HEK293 (cell line): ENCODE results near the gene RGS5.

Experiments
- CTCF ChIA-PET: fragments of 350-600 bp; formaldehyde crosslinking; extraction: SDS; loops from one replicate; lab custom pipeline; 2021; ENCODE audit warnings: antibody characterized with exemption; lab: Yijun Ruan, JAX
- POLR2A ChIA-PET: fragments of 300-600 bp; formaldehyde crosslinking; extraction: SDS; loops from one replicate; lab custom pipeline; 2020; ENCODE audit warnings: antibody characterized with exemption, inconsistent platforms; lab: Yijun Ruan, JAX
- H3K27ac ChIP-seq: fragments of 200-500 bp; sonication (Bioruptor generic); 2 replicates; pipeline ENCODE4 v1.5.1; 2014; ENCODE audit warnings: low read depth, low read length, control low read depth, inconsistent platforms; ENCODE audit errors: extremely low read depth
- H3K36me3 ChIP-seq, 2 experiments: fragments of 200-500 bp in 1 of 2; sonication (Bioruptor generic) in 1 of 2; 1 replicate in 1 of 2; 2 replicates in 1 of 2; pipeline ENCODE4 v1.5.1; 2014 to 2017; ENCODE audit warnings: inconsistent platforms in 2 of 2, low read length in 2 of 2; ENCODE audit not compliant: control insufficient read depth in 2 of 2, insufficient read depth in 1 of 2
- H3K4me1 ChIP-seq: fragments of 200-500 bp; sonication (Bioruptor generic); 2 replicates; pipeline ENCODE4 v1.5.1; 2014; ENCODE audit warnings: mild to moderate bottlenecking, low read length, inconsistent platforms; ENCODE audit not compliant: control insufficient read depth, insufficient read depth
- H3K4me3 ChIP-seq: 2 replicates; pipeline ENCODE4 v1.5.1; 2011; ENCODE audit warnings: low read depth, mild to moderate bottlenecking, control low read depth, low read length, moderate library complexity
- H3K9me3 ChIP-seq: fragments of 200-500 bp; sonication (Bioruptor generic); 2 replicates; pipeline ENCODE4 v1.5.1; 2014; ENCODE audit warnings: low read depth, low read length, inconsistent platforms; ENCODE audit not compliant: control insufficient read depth, insufficient read depth
- BCL11B ChIP-seq: fragments of 450-650 bp; formaldehyde crosslinking; IDR thresholded peaks from 2 replicates; pipeline ENCODE4 v1.5.1; 2016; ENCODE audit warnings: low read depth, missing biosample characterization, missing genetic modification characterization
- HOXA7 ChIP-seq: sonication (generic); formaldehyde crosslinking; IDR thresholded peaks from 2 replicates; pipeline ENCODE4 v1.8.1; 2022; ENCODE audit warnings: missing genetic modification reagents, borderline replicate concordance
- IKZF3 ChIP-seq: fragments of 450-650 bp; IDR thresholded peaks from 2 replicates; pipeline ENCODE4 v1.5.0; 2018; ENCODE audit warnings: missing biosample characterization, mild to moderate bottlenecking, missing genetic modification characterization, moderate library complexity
- SCRT1 ChIP-seq: fragments of 450-650 bp; formaldehyde crosslinking; IDR thresholded peaks from 2 replicates; pipeline ENCODE4 v1.5.1; 2016; ENCODE audit warnings: missing biosample characterization, missing genetic modification characterization, borderline replicate concordance
- TRIM28 ChIP-seq: IDR thresholded peaks from 2 replicates; pipeline ENCODE4 v1.6.1; 2011; ENCODE audit warnings: low read length, control low read depth, borderline replicate concordance
- ZBTB17 ChIP-seq: fragments of 450-650 bp; formaldehyde crosslinking; IDR thresholded peaks from 2 replicates; pipeline ENCODE4 v1.5.1; 2016; ENCODE audit warnings: missing biosample characterization, missing genetic modification characterization
- ZBTB21 ChIP-seq: fragments of 450-650 bp; formaldehyde crosslinking; IDR thresholded peaks from 2 replicates; pipeline ENCODE4 v1.5.1; 2017; ENCODE audit warnings: missing biosample characterization, missing genetic modification characterization
- ZFP37 ChIP-seq: fragments of 450-650 bp; formaldehyde crosslinking; IDR thresholded peaks from 2 replicates; pipeline ENCODE4 v1.5.1; 2016; ENCODE audit warnings: missing biosample characterization, missing genetic modification characterization
- ZNF112 ChIP-seq: fragments of 450-650 bp; formaldehyde crosslinking; IDR thresholded peaks from 2 replicates; pipeline ENCODE4 v1.5.0; 2017; ENCODE audit warnings: missing biosample characterization, missing genetic modification characterization
- ZNF132 ChIP-seq: fragments of 450-650 bp; formaldehyde crosslinking; IDR thresholded peaks from 2 replicates; pipeline ENCODE4 v1.5.1; 2017; ENCODE audit warnings: missing biosample characterization, missing genetic modification characterization, borderline replicate concordance
- ZNF19 ChIP-seq: fragments of 450-650 bp; formaldehyde crosslinking; IDR thresholded peaks from 2 replicates; pipeline ENCODE4; 2016; ENCODE audit warnings: missing biosample characterization, missing genetic modification characterization, low read depth
- ZNF239 ChIP-seq: fragments of 450-650 bp; formaldehyde crosslinking; IDR thresholded peaks from 2 replicates; pipeline ENCODE4 v1.5.1; 2016; ENCODE audit warnings: missing biosample characterization, missing genetic modification characterization
- ZNF248 ChIP-seq: fragments of 450-650 bp; formaldehyde crosslinking; IDR thresholded peaks from 2 replicates; pipeline ENCODE4 v1.5.1; 2017; ENCODE audit warnings: missing biosample characterization, missing genetic modification characterization
- ZNF366 ChIP-seq: fragments of 450-650 bp; formaldehyde crosslinking; conservative IDR thresholded peaks from 2 replicates; pipeline ENCODE4 v1.5.1; 2016; ENCODE audit warnings: missing biosample characterization, missing genetic modification characterization
- ZNF48 ChIP-seq: fragments of 450-650 bp; formaldehyde crosslinking; IDR thresholded peaks from 2 replicates; pipeline ENCODE4 v1.5.1; 2016; ENCODE audit warnings: missing biosample characterization, missing genetic modification characterization
- ZNF560 ChIP-seq: fragments of 450-650 bp; formaldehyde crosslinking; IDR thresholded peaks from 2 replicates; pipeline ENCODE4 v1.5.1; 2017; ENCODE audit warnings: missing biosample characterization, missing genetic modification characterization, borderline replicate concordance
- ZNF623 ChIP-seq: fragments of 450-650 bp; formaldehyde crosslinking; IDR thresholded peaks from 2 replicates; pipeline ENCODE4 v1.5.1; 2016; ENCODE audit warnings: missing biosample characterization, missing genetic modification characterization
- ZNF624 ChIP-seq: fragments of 450-650 bp; formaldehyde crosslinking; IDR thresholded peaks from 2 replicates; pipeline ENCODE4 v1.5.1; 2017; ENCODE audit warnings: missing biosample characterization, missing genetic modification characterization
- ZNF626 ChIP-seq: fragments of 450-650 bp; sonication (Bioruptor Pico); formaldehyde crosslinking; IDR thresholded peaks from 2 replicates; pipeline ENCODE4 v1.5.1; 2018; ENCODE audit warnings: missing biosample characterization, missing genetic modification characterization, inconsistent platforms
- ZNF747 ChIP-seq: fragments of 450-650 bp; formaldehyde crosslinking; IDR thresholded peaks from 2 replicates; pipeline ENCODE4 v1.5.1; 2016; ENCODE audit warnings: missing biosample characterization, missing genetic modification characterization
- ZNF777 ChIP-seq: fragments of 450-650 bp; formaldehyde crosslinking; IDR thresholded peaks from 2 replicates; pipeline ENCODE4 v1.5.1; 2017; ENCODE audit warnings: missing biosample characterization, missing genetic modification characterization, borderline replicate concordance
- TF ChIP-seq, protein P1 (sequence below): fragments of 450-650 bp; formaldehyde crosslinking; IDR thresholded peaks from 2 replicates; pipeline ENCODE4 v1.5.1; 2016; ENCODE audit warnings: missing biosample characterization, missing genetic modification characterization
- TF ChIP-seq, protein P2 (sequence below): fragments of 450-650 bp; formaldehyde crosslinking; IDR thresholded peaks from 2 replicates; pipeline ENCODE4 v1.5.1; 2017; ENCODE audit warnings: missing biosample characterization, missing genetic modification characterization
- TF ChIP-seq, protein P3 (sequence below): fragments of 450-650 bp; formaldehyde crosslinking; IDR thresholded peaks from 2 replicates; pipeline ENCODE4 v1.5.1; 2016; ENCODE audit warnings: missing biosample characterization, missing genetic modification characterization
- TF ChIP-seq, protein P4 (sequence below): fragments of 450-650 bp; formaldehyde crosslinking; IDR thresholded peaks from 2 replicates; pipeline ENCODE4 v1.5.1; 2016; ENCODE audit warnings: missing biosample characterization, missing genetic modification characterization

RGS5 gene, protein sequence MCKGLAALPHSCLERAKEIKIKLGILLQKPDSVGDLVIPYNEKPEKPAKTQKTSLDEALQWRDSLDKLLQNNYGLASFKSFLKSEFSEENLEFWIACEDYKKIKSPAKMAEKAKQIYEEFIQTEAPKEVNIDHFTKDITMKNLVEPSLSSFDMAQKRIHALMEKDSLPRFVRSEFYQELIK

DNA sequence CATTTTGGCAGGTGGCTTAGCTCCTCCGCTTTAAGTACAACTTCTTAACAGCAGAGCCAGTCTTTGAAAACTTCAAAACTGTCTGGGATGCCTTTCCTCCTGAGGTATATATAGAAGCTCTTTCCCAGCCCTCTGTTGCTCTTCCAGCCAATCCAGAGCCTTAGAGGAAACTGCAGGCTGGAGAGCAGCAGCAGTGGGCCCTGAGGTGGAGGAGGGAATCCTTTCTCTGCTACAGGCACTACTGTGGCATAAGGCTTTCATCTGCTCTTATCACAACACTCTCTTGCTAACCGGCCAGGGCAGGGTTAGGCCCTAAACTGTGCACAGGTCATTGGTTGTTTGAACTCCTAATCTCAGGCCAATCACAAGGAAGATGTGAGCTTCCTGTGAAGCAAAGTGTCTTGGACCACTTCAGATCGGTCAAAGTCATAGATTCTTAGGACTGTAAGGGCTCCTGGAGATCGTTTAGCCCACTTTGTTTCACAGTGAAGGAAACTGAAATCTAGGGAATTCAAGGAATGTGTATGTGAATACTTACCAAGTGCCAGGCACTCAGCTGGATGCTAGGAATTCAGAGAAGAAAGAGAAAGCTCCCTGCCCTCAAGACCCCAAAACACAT, at the start of gene RGS5:
Gene RGS5, minus strand, starts transcription at position 84 of the 619 bp plus-strand sequence. Its CDS starts 81 bp downstream, at position 3.
- Histone ChIP-seq H3K27ac (no peak within 1 kb of the TSS), H3K4me1 (no peaks in the 10 kb centered on the region), H3K36me3 (no peaks in the 10 kb centered on the region), H3K4me3 (no peak within 1 kb of the TSS), H3K9me3 (no peaks in the 10 kb centered on the region)
- ChIA-PET POLR2A (no interaction called here), CTCF (interaction anchor here (0.8 to 1.3 kb wide), 2 partner anchors 11 to 28 kb away, joined by 3 to 6 read pairs; no protein-coding TSS in a partner anchor)
- TF ChIP-seq BCL11B: no peak
- TF ChIP-seq ZNF747 (tag by site-specific recombination): no peak
- TF ChIP-seq ZNF48 (tag by site-specific recombination): no peak
- TF ChIP-seq ZBTB21 (tag by site-specific recombination): no peak
- no peak for TF ChIP-seq ZNF366 (tag by site-specific recombination)
- TF ChIP-seq, protein P1, sequence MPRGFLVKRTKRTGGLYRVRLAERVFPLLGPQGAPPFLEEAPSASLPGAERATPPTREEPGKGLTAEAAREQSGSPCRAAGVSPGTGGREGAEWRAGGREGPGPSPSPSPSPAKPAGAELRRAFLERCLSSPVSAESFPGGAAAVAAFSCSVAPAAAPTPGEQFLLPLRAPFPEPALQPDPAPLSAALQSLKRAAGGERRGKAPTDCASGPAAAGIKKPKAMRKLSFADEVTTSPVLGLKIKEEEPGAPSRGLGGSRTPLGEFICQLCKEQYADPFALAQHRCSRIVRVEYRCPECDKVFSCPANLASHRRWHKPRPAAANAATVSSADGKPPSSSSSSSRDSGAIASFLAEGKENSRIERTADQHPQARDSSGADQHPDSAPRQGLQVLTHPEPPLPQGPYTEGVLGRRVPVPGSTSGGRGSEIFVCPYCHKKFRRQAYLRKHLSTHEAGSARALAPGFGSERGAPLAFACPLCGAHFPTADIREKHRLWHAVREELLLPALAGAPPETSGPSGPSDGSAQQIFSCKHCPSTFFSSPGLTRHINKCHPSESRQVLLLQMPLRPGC (tag by site-specific recombination): no peak
- no peak for TF ChIP-seq ZNF132 (tag by site-specific recombination)
- TF ChIP-seq ZNF19: no peak
- TF ChIP-seq ZFP37 (tag by site-specific recombination): no peak
- TF ChIP-seq ZBTB17: no peak
- no peak for TF ChIP-seq ZNF239 (tag by site-specific recombination)
- TF ChIP-seq, protein P2, sequence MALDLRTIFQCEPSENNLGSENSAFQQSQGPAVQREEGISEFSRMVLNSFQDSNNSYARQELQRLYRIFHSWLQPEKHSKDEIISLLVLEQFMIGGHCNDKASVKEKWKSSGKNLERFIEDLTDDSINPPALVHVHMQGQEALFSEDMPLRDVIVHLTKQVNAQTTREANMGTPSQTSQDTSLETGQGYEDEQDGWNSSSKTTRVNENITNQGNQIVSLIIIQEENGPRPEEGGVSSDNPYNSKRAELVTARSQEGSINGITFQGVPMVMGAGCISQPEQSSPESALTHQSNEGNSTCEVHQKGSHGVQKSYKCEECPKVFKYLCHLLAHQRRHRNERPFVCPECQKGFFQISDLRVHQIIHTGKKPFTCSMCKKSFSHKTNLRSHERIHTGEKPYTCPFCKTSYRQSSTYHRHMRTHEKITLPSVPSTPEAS (tag by site-specific recombination): no peak
- TF ChIP-seq IKZF3 (tag by site-specific recombination): no peak

DNA sequence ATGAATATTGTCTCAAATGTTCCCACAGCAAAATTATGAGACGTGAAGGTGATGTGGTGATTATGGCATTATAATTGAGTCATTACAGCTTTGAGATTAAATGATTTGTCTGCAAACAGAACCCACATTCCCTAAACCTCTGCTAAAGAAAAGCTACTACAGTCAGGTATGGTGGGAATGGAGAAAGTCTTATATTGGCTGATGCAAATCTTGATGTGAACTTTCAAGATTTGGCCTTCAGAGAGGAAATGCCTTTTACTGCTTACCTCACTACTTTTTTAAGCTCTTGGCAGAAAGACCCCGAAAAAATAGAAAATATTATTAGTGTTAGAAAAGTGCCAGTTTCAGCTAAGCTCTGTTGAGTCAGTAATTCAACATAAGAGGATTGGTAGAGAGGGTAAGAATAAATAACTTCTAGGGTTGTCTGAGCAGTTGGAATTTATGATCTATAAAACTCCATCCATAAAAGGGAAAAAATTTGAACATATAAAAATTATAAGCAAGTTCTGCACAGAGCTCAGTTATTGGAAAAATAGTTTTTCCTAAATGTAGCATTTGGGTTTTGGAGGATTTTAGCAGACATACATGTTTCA, 47.8 kb upstream of the RGS5 start:
- ChIA-PET POLR2A (no interaction called here), CTCF (interaction anchor here (1.5 kb wide), 1 partner anchor 182 kb away, joined by 6 read pairs; the partner anchor contains the start of gene RGS4)
- no peak overlapping the region for H3K27ac ChIP-seq
- no peak overlapping the region for H3K4me3 ChIP-seq
- H3K36me3 ChIP-seq: no peaks in the 10 kb centered on the region
- no peaks in the 10 kb centered on the region for H3K4me1 ChIP-seq
- no peaks in the 10 kb centered on the region for H3K9me3 ChIP-seq
- TF ChIP-seq ZNF112 (no peak), SCRT1 (tag by site-specific recombination) (no peak), ZNF624 (tag by site-specific recombination) (no peak), ZNF626 (tag by site-specific recombination) (no peak), ZNF560 (tag by site-specific recombination) (no peak), ZNF248 (no peak), TRIM28 (no peak), HOXA7 (CRISPR knock-in tag) (no peak), ZNF777 (tag by site-specific recombination) (no peak), ZNF623 (tag by site-specific recombination) (no peak)
- TF ChIP-seq, protein P3, sequence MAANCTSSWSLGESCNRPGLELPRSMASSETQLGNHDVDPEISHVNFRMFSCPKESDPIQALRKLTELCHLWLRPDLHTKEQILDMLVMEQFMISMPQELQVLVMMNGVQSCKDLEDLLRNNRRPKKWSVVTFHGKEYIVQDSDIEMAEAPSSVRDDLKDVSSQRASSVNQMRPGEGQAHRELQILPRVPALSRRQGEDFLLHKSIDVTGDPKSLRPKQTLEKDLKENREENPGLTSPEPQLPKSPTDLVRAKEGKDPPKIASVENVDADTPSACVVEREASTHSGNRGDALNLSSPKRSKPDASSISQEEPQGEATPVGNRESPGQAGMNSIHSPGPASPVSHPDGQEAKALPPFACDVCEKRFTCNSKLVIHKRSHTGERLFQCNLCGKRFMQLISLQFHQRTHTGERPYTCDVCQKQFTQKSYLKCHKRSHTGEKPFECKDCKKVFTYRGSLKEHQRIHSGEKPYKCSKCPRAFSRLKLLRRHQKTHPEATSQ (tag by site-specific recombination): no peak
- TF ChIP-seq, protein P4, sequence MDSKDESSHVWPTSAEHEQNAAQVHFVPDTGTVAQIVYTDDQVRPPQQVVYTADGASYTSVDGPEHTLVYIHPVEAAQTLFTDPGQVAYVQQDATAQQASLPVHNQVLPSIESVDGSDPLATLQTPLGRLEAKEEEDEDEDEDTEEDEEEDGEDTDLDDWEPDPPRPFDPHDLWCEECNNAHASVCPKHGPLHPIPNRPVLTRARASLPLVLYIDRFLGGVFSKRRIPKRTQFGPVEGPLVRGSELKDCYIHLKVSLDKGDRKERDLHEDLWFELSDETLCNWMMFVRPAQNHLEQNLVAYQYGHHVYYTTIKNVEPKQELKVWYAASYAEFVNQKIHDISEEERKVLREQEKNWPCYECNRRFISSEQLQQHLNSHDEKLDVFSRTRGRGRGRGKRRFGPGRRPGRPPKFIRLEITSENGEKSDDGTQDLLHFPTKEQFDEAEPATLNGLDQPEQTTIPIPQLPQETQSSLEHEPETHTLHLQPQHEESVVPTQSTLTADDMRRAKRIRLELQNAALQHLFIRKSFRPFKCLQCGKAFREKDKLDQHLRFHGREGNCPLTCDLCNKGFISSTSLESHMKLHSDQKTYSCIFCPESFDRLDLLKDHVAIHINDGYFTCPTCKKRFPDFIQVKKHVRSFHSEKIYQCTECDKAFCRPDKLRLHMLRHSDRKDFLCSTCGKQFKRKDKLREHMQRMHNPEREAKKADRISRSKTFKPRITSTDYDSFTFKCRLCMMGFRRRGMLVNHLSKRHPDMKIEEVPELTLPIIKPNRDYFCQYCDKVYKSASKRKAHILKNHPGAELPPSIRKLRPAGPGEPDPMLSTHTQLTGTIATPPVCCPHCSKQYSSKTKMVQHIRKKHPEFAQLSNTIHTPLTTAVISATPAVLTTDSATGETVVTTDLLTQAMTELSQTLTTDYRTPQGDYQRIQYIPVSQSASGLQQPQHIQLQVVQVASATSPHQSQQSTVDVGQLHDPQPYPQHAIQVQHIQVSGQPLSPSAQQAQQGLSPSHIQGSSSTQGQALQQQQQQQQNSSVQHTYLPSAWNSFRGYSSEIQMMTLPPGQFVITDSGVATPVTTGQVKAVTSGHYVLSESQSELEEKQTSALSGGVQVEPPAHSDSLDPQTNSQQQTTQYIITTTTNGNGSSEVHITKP (tag by site-specific recombination): no peak
